Dendritic cell treated with granulocyte-macrophage colony-stimulating factor and Interleukin-4, amounts not matched to agents 40 ng/mL and 50 ng/mL, for 4 days (primary cell): ENCODE data around the gene CRADD.

Source experiments
- H3K27ac Mint-ChIP-seq: one replicate; pipeline ENCODE4 v1.8.0; 2022; ENCODE audit warnings: mild to moderate bottlenecking, mixed read lengths
- H3K27me3 Mint-ChIP-seq: one replicate; pipeline ENCODE4 v1.8.0; 2022; ENCODE audit warnings: mild to moderate bottlenecking, mixed read lengths
- H3K36me3 Mint-ChIP-seq: one replicate; pipeline ENCODE4 v1.8.0; 2022; ENCODE audit warnings: low read depth, mixed read lengths
- H3K4me1 Mint-ChIP-seq: one replicate; pipeline ENCODE4 v1.8.0; 2022; ENCODE audit warnings: low read depth, mixed read lengths
- H3K4me3 Mint-ChIP-seq: one replicate; pipeline ENCODE4 v1.8.0; 2022; ENCODE audit warnings: mild to moderate bottlenecking, moderate library complexity, mixed read lengths
- H3K9me3 Mint-ChIP-seq: one replicate; pipeline ENCODE4 v1.8.0; 2022; ENCODE audit warnings: mixed read lengths
- intact Hi-C: fragments of 100-400 bp; cut with micrococcal nuclease; formaldehyde crosslinking; loops from one replicate; pipeline ENCODE4 v1.15.0; 2022

The CRADD gene

GRCh38 chr12:93847517-93848474 is 170.6 kb downstream of the CRADD start:
- Mint-ChIP-seq H3K4me3 (peak overlapping the region; percentile 30), H3K9me3 (no peaks in the 10 kb centered on the region), H3K27me3 (no peaks in the 10 kb centered on the region), H3K4me1 (peaks cover 47% of the 10 kb centered on the region), H3K27ac (peak overlapping the region; percentile 96), H3K36me3 (no peaks in the 10 kb centered on the region)
- intact Hi-C loops: loop anchor here (2.0 to 10.0 kb wide), 2 partner anchors 173 to 277 kb away; partner anchors contain the start of gene CRADD

DNA sequence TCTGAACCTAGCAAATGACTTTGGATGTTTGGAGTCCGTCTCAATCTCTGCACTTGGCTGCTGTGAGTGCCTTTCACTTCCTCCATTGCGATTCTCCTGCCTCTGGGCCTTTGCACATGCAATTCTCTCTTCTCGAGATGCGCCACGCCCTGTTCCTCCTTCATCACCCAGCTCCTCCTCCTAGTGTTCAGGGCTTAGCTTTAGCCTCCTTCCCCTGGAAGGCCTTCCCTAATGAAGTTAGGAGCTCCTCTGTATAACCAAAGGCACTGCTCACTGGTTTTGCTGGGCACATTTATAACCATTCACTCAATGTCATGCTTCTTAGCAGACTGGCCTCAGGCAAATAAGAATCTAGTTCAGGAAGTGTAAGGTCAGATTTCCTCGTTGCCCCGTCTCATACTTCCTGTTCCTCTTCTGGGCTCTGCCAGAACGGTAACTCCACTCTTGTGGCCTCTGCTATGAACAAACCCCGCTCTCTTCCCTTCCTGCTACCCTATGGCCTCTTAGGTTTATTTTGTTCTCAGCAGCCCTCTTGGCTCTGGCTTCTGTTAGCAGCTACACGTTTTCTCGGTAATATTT is 171.4 kb downstream of the CRADD start:
- Mint-ChIP-seq H3K36me3 (no peaks in the 10 kb centered on the region), H3K4me3 (no peak overlapping the region), H3K9me3 (no peaks in the 10 kb centered on the region), H3K27me3 (no peaks in the 10 kb centered on the region), H3K27ac (peak overlapping the region; percentile 96), H3K4me1 (peaks cover 50% of the 10 kb centered on the region)
- intact Hi-C loops: loop anchor here (2.0 to 10.0 kb wide), 2 partner anchors 174 to 278 kb away; partner anchors contain the start of gene CRADD

- Mint-ChIP-seq H3K9me3 (no peaks in the 10 kb centered on the region), H3K27ac (peak overlapping the region; percentile 96), H3K4me1 (peaks cover 57% of the 10 kb centered on the region), H3K4me3 (no peak overlapping the region), H3K27me3 (no peaks in the 10 kb centered on the region), H3K36me3 (no peaks in the 10 kb centered on the region)
- intact Hi-C loops: loop anchor here (2.0 to 10.0 kb wide), 2 partner anchors 175 to 279 kb away; partner anchors contain the start of gene CRADD
Observed at GRCh38 chr12:93849946-93850345, 172.8 kb downstream of the CRADD start.

DNA sequence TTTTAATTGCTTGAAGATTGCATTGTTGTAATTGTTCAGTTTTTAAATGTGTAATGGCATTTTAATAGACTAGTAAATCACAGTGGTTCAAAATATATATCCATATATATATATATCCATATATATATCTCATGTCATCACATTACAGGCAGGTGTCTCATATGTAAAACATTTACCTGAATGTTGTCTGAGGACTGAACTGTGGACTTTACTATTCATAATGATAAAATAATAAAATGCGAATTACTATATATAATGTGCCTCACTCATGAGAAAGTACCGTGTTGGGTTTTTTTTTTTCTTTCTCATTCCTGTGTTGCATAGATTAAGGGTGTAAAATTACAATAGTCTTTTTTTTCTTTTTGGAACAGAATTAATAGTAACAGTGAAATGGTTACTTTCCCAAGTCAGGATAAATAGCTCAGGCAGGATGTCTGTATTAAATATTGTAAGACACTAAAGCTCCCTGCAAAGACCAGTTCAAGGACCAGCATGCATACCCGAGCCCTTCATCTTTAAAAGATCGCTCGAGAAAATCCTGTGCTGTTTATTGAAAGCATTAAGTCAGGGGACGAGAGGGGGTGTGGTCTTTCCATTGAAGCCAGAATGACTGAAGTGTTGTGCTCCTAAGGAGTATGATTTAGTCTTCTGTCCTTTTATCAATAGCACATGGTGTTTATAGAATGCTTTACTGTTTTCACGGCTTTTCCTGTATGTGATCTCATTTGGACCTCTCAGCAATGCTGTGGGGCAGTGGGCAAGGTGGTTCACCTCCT is 173.5 kb downstream of the CRADD start:
- intact Hi-C loops: no loop called here
- Mint-ChIP-seq H3K27ac (no peak overlapping the region), H3K4me1 (peaks cover 64% of the 10 kb centered on the region), H3K4me3 (no peak overlapping the region), H3K27me3 (no peaks in the 10 kb centered on the region), H3K36me3 (no peaks in the 10 kb centered on the region), H3K9me3 (no peaks in the 10 kb centered on the region)

GRCh38 chr12:93851257-93851671 is 174.1 kb downstream of the CRADD start:
- Mint-ChIP-seq H3K9me3 (no peaks in the 10 kb centered on the region), H3K36me3 (no peaks in the 10 kb centered on the region), H3K27me3 (no peaks in the 10 kb centered on the region), H3K27ac (no peak overlapping the region), H3K4me3 (no peak overlapping the region), H3K4me1 (peaks cover 61% of the 10 kb centered on the region)
- intact Hi-C loops: no loop called here

- Mint-ChIP-seq H3K4me1 (peaks cover 52% of the 10 kb centered on the region), H3K4me3 (no peak overlapping the region)
- intact Hi-C loops: no loop called here
Observed at GRCh38 chr12:93852173-93852591, 175.0 kb downstream of the CRADD start.

GRCh38 chr12:93853698-93854478 is 176.7 kb downstream of the CRADD start:
- intact Hi-C loops: no loop called here
- H3K9me3 Mint-ChIP-seq: no peaks in the 10 kb centered on the region
- no peak overlapping the region for H3K4me3 Mint-ChIP-seq
- no peaks in the 10 kb centered on the region for H3K36me3 Mint-ChIP-seq
- H3K27me3 Mint-ChIP-seq: no peaks in the 10 kb centered on the region
- H3K27ac Mint-ChIP-seq: peak overlapping the region; percentile 22
- peaks cover 35% of the 10 kb centered on the region for H3K4me1 Mint-ChIP-seq

More at GRCh38 chr12:93852173-93852591, 175.0 kb downstream of the CRADD start:
- H3K27me3 Mint-ChIP-seq: no peaks in the 10 kb centered on the region
- no peaks in the 10 kb centered on the region for H3K9me3 Mint-ChIP-seq
- no peak overlapping the region for H3K27ac Mint-ChIP-seq
- H3K36me3 Mint-ChIP-seq: no peaks in the 10 kb centered on the region

- H3K9me3 Mint-ChIP-seq: no peaks in the 10 kb centered on the region
- no peak overlapping the region for H3K4me3 Mint-ChIP-seq
- intact Hi-C loops: no loop called here
- H3K36me3 Mint-ChIP-seq: no peaks in the 10 kb centered on the region
- no peak overlapping the region for H3K27ac Mint-ChIP-seq
- H3K27me3 Mint-ChIP-seq: no peaks in the 10 kb centered on the region
- H3K4me1 Mint-ChIP-seq: peaks cover 26% of the 10 kb centered on the region
Observed at GRCh38 chr12:93855261-93855660, 178.1 kb downstream of the CRADD start.

DNA sequence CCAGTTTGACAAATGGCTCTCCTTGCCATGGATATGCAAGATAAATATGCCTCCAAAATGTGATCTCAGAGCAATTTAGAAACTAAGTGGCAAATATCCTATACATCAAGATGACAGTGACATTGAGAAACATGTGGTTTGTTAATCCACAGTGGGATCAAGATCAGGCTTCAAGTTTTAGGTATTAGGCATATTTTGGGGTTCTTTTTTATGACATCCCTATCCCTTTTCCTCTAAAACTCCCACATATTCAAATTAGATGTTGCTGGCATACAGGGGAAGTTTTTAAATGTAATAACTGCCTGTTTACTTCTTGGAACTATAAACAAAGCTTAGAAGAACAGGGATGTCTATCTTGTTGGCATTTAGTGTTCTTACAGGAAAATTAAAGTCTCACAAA is 179.4 kb downstream of the CRADD start:
- Mint-ChIP-seq H3K4me1 (peaks cover 18% of the 10 kb centered on the region), H3K36me3 (no peaks in the 10 kb centered on the region), H3K27me3 (no peaks in the 10 kb centered on the region), H3K4me3 (no peak overlapping the region), H3K27ac (no peak overlapping the region), H3K9me3 (no peaks in the 10 kb centered on the region)
- intact Hi-C loops: no loop called here

- no peaks in the 10 kb centered on the region for H3K27me3 Mint-ChIP-seq
- no peaks in the 10 kb centered on the region for H3K9me3 Mint-ChIP-seq
- intact Hi-C loops: no loop called here
- H3K36me3 Mint-ChIP-seq: no peaks in the 10 kb centered on the region
- H3K4me3 Mint-ChIP-seq: no peak overlapping the region
- H3K4me1 Mint-ChIP-seq: peaks cover 17% of the 10 kb centered on the region
- no peak overlapping the region for H3K27ac Mint-ChIP-seq
Observed at GRCh38 chr12:93857279-93857938, 180.2 kb downstream of the CRADD start.

DNA sequence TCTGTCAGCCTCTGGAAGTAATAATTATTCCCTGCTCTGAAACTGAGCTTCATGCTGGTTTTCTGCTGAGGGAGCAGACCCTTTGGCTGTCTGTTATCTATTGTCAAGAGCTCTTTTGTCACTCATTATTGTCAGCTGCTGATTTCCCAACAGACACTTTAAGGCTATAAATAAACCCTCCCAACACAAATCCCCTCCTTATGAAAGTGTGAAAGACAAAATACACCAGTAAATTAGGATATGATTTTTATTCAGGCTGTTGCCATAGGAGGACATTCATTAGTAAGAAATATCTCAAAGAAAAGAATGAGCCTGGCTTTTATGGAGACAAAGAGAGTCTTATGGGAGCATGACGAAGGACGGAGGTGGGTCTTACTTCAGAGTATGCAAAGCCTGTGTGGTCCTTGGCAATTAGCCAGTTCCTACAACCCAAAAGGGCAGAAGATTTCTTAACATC is 180.8 kb downstream of the CRADD start:
- intact Hi-C loops: no loop called here
- Mint-ChIP-seq H3K27me3 (no peaks in the 10 kb centered on the region), H3K36me3 (no peaks in the 10 kb centered on the region), H3K4me1 (peaks cover 17% of the 10 kb centered on the region), H3K9me3 (no peaks in the 10 kb centered on the region), H3K27ac (no peak overlapping the region), H3K4me3 (no peak overlapping the region)

- no peaks in the 10 kb centered on the region for H3K36me3 Mint-ChIP-seq
- intact Hi-C loops: no loop called here
Observed at GRCh38 chr12:93860668-93861373, 183.6 kb downstream of the CRADD start.

More at GRCh38 chr12:93860668-93861373, 183.6 kb downstream of the CRADD start:
- H3K9me3 Mint-ChIP-seq: peaks cover 13% of the 10 kb centered on the region
- no peak overlapping the region for H3K4me3 Mint-ChIP-seq
- H3K4me1 Mint-ChIP-seq: no peaks in the 10 kb centered on the region
- no peaks in the 10 kb centered on the region for H3K27me3 Mint-ChIP-seq
- H3K27ac Mint-ChIP-seq: no peak overlapping the region
